ENCODE measurements around the gene KIF3A.

DNA sequence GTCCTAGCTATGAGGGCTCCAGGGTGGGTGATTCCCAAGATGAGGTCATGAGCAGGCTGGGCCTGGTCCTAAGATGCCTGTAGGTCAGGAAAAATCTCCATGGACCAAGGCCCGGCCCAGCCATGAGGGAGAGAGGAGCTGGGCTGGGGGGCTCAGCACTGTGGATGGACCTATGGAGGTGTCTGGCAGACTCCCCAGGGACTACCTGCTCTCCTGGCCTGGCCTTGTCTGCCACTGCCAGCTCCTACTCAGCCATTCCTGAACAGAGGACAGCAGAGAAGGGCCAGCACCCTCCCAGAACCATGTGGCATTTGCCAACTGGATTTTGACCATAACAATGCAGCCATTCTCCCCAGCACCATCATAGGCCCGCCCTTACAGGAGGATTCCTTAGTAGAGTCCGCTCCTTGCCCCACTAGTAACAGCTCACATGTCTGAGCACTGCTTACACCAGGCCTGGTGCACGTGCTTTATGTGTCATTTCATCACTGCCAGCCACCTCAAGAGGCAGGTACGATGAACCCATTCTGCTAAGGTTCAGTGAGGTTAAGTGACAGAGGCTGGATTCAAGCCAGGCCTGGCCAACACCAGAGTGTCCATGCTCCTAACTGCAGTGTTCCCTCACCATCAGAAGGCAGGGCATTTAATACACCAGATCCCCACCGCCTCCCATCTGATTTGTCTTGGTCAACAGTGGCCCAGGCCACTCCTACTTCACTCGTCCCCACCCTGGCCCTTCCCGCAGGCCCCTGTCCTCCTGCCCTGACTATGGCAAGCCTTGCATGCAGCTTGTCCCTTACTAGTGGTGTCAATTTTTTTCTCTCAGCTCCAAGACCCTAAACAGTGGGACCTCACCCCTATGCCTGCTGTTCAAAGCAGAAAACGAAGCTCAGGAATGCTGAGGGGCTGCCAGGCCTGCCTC lies 78.7 kb downstream of the KIF3A start:
- no peak for TF ChIP-seq CTCF (IDR thresholded peaks at IDR 0.05; ENCODE audit: low read length)
- TF ChIP-seq EZH2 (IDR thresholded peaks at IDR 0.05; ENCODE audit: borderline replicate concordance, low read length): no peak
